Cardiac muscle cell (in vitro differentiated cells and primary cell): ENCODE measurements around the gene GPX3. TPM values are rescaled to one million over a fixed set of nuclear protein-coding genes. Genes with fewer than 3 reads are reported as not detected.

ENCODE experiments used
- DNase-seq, 2 donors: peaks; one replicate each; pipeline versions ENCODE4 v3.0.0 to v3.0.0-alpha.2; 2010 to 2017; ENCODE audit warnings: low read depth in 1 of 2, low spot score in 1 of 2
- H3K27ac ChIP-seq: fragments of 200-600 bp; sonication (generic); 2 replicates; pipeline ENCODE4 v1.5.1; 2016
- H3K27me3 ChIP-seq: fragments of 200-600 bp; sonication (generic); 2 replicates; pipeline ENCODE4 v1.6.0; 2016; ENCODE audit warnings: control low read depth
- H3K36me3 ChIP-seq: fragments of 200-600 bp; sonication (generic); 2 replicates; pipeline ENCODE4 v1.5.1; 2016; ENCODE audit warnings: control low read depth
- H3K4me1 ChIP-seq: fragments of 200-600 bp; sonication (generic); 2 replicates; pipeline ENCODE4 v1.8.1; 2017; ENCODE audit warnings: low read depth, mild to moderate bottlenecking, mixed run types
- H3K4me3 ChIP-seq: fragments of 200-600 bp; sonication (generic); 2 replicates; pipeline ENCODE4 v1.5.1; 2016; ENCODE audit warnings: mild to moderate bottlenecking
- H3K9me3 ChIP-seq: fragments of 200-600 bp; sonication (generic); 2 replicates; pipeline ENCODE4 v1.5.1; 2017; ENCODE audit warnings: low read depth, mild to moderate bottlenecking, control low read depth
- CTCF ChIP-seq: IDR thresholded peaks from 2 replicates; pipeline ENCODE4 v1.5.1; 2012; ENCODE audit warnings: low read depth, mild to moderate bottlenecking, low read length
- polyA plus RNA-seq: library from polyadenylated mRNA; unstranded; fragments of >200 nt; fragmentation: Nextera tagmentation; extraction: Ambion mirVana; gene quantifications from 2 replicates; pipeline ENCODE4 v1.2.1, GENCODE V29; 2016
- total RNA-seq: library from RNA; depleted of rRNA; stranded (reverse); fragments of >200 nt; gene quantifications from 2 replicates; pipeline ENCODE4 v1.2.3, GENCODE V29; 2016

GPX3 gene
- total and polyA plus RNA-seq, 2 experiments from 2014 or later = 46.6 to 121 TPM

DNA sequence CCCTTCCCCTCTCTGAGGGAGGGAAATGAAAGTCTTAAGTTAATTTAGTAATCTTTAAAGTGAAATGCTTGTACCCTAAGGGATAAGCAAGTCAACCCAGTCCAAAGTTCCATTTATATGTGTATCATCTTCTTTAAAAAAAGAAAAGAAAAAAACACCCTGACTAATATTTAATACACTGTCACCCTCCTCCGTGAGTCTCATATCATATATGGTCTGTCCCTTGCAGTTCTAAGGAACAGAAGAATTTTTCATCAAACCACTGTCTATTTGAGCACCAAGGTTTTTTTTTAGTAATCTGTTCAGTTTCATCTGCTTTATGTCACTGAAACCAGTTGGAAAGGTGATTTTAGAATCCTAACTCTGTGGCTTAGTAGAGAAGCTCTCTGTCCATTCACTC, 45.2 kb downstream of the GPX3 start:
- Histone ChIP-seq H3K27me3 (no peaks in the 10 kb centered on the region), H3K27ac (no peak overlapping the region), H3K36me3 (peaks cover 17% of the 10 kb centered on the region), H3K4me3 (no peak overlapping the region), H3K9me3 (no peaks in the 10 kb centered on the region), H3K4me1 (peaks cover 12% of the 10 kb centered on the region)
- no peak for DNase-seq
- TF ChIP-seq CTCF = no peak

GRCh38 chr5:151066920-151067319, 46.5 kb downstream of the GPX3 start:
- peaks cover 12% of the 10 kb centered on the region for H3K4me1 ChIP-seq
- no peak for TF ChIP-seq CTCF
- H3K4me3 ChIP-seq = no peak overlapping the region
- no peak overlapping the region for H3K27ac ChIP-seq
- no peaks in the 10 kb centered on the region for H3K9me3 ChIP-seq
- DNase-seq = no peak
- H3K27me3 ChIP-seq = no peaks in the 10 kb centered on the region
- H3K36me3 ChIP-seq = peaks cover 5% of the 10 kb centered on the region

DNA sequence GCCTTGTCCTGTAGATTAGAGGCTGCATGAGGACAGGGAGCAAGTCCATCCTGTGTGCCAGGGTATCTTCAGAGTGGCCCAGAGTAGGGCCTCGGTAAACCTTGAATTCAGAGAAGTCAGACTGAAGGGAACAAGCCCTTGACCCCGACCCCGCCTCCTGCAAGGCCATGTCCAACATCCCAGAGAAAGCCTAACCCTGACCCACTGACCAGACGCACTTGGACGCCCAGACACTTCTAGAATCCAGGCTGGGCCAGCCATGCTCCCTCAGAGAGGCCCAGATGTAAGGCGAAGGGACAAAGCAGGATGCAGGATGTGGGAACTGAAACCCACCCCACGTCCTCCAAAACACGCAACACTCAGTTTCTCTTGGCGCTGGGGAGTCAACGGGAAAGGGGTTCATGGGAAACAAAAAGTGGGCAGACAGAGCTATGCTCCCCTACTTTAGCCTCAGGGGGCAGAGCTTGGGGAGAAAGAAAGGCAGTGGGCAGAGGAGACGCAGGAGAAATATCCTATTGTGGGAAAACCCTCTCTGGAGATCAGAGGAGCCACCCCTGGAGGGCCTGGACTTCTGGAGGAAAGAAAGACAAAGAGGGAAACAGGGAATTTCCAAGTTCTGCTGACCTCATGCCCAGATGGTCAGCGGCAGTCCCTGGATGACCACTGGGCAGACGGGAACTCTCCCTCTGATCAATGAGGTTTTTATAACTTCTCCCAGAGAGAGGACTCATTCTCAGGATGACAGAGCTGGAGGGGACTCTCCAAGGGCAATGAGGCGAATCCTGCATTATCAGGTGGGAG, 47.4 kb downstream of the GPX3 start:
- no peak overlapping the region for H3K27ac ChIP-seq

GRCh38 chr5:151068433-151069197, 48.2 kb downstream of the GPX3 start:
- no peak for TF ChIP-seq CTCF
- DNase-seq = no peak
- H3K27ac ChIP-seq = no peak overlapping the region
- no peaks in the 10 kb centered on the region for H3K36me3 ChIP-seq
- no peak overlapping the region for H3K4me3 ChIP-seq
- H3K4me1 ChIP-seq = peaks cover 6% of the 10 kb centered on the region
- no peaks in the 10 kb centered on the region for H3K27me3 ChIP-seq
- H3K9me3 ChIP-seq = no peaks in the 10 kb centered on the region

More for the DNA sequence above, 47.4 kb downstream of the GPX3 start:
- H3K4me1 ChIP-seq = peaks cover 12% of the 10 kb centered on the region
- no peaks in the 10 kb centered on the region for H3K36me3 ChIP-seq
- TF ChIP-seq CTCF = no peak
- H3K4me3 ChIP-seq = no peak overlapping the region
- no peaks in the 10 kb centered on the region for H3K27me3 ChIP-seq
- no peaks in the 10 kb centered on the region for H3K9me3 ChIP-seq
- no peak for DNase-seq

DNA sequence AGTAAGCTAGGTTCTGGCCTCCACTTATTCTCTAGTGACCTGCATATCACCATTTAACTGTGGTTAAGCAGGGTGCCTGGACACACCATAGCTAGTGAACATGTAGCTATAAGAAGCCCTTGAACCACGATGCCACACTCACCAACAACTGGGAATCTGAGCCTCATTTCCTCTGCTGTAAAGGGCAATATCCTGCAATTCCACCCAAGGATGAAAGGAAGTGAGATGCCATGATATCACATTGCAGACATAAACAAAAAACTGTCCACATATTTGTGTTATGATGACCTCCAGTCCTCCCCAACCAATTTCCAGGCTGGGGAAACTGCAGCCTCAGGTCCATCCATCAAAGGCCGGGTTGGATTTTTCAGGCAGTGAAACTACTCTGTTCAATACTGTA, 50.1 kb downstream of the GPX3 start:
- no peak for DNase-seq
- H3K27ac ChIP-seq = no peak overlapping the region

More for the DNA sequence above, 50.1 kb downstream of the GPX3 start:
- Histone ChIP-seq H3K4me1 (no peaks in the 10 kb centered on the region), H3K9me3 (no peaks in the 10 kb centered on the region), H3K27me3 (no peaks in the 10 kb centered on the region), H3K36me3 (no peaks in the 10 kb centered on the region), H3K4me3 (no peak overlapping the region)
- no peak for TF ChIP-seq CTCF
